NB4 (cell line): Measurements from ENCODE around the gene ATP8B2.
"Not testable (repeated sequence)": the region's sequence is repeated elsewhere in the genome, so short reads cannot be mapped to it uniquely, and the experiment has no call there.

Source experiments
- DNase-seq: peaks from one replicate; pipeline ENCODE4 v3.0.0; 2010; ENCODE audit warnings: low read depth
- H3K4me3 ChIP-seq: one replicate; pipeline ENCODE4 v1.5.1; 2011; ENCODE audit warnings: mild to moderate bottlenecking, low read depth, low read length, moderate library complexity
- CTCF ChIP-seq: IDR thresholded peaks from one replicate; pipeline ENCODE4 v1.5.1; 2012; ENCODE audit warnings: low read depth, low read length
- MAX ChIP-seq: IDR thresholded peaks from 2 replicates; pipeline ENCODE4 v1.6.1; 2011; ENCODE audit warnings: low read depth, low read length
- MYC ChIP-seq: IDR thresholded peaks from 2 replicates; pipeline ENCODE4 v1.6.1; 2011; ENCODE audit warnings: low read depth, low read length
- POLR2A ChIP-seq: IDR thresholded peaks from 2 replicates; pipeline ENCODE4 v1.6.1; 2011; ENCODE audit warnings: mild to moderate bottlenecking; ENCODE audit not compliant: insufficient read length; ENCODE audit errors: extremely low read depth

The ATP8B2 gene

GRCh38 chr1:154301582-154301981 lies 23.7 kb upstream of the ATP8B2 start:
- H3K4me3 ChIP-seq = no peak overlapping the region
- no peak for DNase-seq
- TF ChIP-seq POLR2A (no peak), CTCF (no peak), MYC (no peak), MAX (no peak)

DNA sequence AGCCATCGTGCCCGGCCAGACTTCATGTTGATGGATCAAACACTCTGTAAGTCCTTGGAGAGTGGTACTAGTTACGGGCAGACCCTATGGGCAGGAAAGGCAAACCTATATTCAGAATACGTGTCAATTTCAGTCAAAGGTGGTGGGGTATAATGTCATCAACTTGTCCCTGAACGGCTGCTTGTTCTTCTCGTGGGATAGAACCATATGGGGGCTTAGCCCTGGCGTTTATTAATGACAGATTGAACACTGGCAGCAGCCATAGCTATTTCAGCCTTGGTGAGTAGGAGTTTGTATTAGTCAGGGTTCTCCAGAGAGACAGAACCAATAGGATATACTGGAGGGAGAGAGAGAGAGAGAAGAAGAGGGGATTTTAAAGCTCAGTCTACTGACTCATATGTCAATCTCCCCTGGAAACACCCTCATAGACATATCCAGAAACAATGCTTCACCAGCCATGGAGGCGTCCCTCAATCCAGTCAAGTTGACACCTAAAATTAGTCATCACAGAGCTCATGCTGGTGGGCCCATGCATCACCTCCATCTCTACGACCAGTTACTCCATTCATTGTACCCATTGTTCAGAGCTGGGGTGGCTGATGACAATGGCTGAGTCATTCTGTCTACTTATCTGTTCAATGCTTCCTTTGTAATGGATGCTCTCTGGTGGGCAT lies 20.5 kb upstream of the ATP8B2 start:
- TF ChIP-seq CTCF (no peak), MYC (no peak), POLR2A (no peak), MAX (no peak)
- DNase-seq = no peak
- H3K4me3 ChIP-seq = no peak overlapping the region

- H3K4me3 ChIP-seq = no peak overlapping the region
- DNase-seq = no peak
These were observed 19.2 kb upstream of the ATP8B2 start for GRCh38 chr1:154306151-154306550.

GRCh38 chr1:154307670-154308270 lies 17.6 kb upstream of the ATP8B2 start:
- DNase-seq, H3K4me3 ChIP-seq: not testable (repeated sequence)

More at GRCh38 chr1:154306151-154306550, 19.2 kb upstream of the ATP8B2 start:
- TF ChIP-seq CTCF (no peak), MYC (no peak), MAX (no peak), POLR2A (no peak)

GRCh38 chr1:154309136-154309535 lies 16.2 kb upstream of the ATP8B2 start:
- H3K4me3 ChIP-seq, DNase-seq: not testable (repeated sequence)

DNA sequence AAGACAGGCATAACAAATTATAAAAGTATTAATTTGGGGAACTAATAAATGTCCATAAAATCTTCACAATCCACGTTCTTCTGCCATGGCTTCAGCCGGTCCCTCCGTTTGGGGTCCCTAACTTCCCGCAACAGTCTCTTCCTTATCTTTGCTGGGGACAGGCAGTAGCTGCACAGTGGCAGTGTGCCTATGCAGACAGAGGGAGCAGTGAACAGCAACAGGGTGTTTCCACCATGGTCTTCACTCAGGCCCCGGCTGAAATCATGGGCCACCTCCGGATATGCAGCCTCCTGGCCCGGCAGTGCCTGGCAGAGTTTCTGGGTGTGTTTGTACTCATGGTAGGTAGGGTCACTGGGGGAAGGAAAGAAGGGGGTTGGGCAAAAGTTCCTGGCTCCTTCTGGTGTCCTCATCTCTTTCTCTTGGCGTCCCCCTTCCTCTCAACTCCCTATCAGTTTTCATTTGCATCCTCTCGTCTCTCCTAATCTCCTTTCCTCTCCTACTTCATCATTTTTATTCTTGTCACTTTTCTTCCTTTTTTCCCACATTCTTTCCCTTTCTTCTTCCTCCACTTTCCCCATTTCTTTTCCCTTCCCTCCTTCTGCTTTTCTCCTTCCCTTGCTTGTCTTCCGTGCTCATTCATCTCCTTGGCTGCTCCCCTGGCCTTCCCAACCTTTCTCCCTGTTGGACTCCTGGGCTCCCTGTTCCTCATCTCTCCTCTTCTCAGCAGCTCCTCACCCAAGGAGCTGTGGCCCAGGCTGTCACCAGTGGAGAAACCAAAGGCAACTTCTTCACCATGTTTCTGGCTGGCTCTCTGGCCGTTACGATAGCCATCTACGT lies 12.9 kb upstream of the ATP8B2 start:
- H3K4me3 ChIP-seq, DNase-seq: not testable (repeated sequence)

- no peak for DNase-seq
- TF ChIP-seq POLR2A (no peak), CTCF (no peak), MAX (no peak), MYC (no peak)
- H3K4me3 ChIP-seq = no peak overlapping the region
These were observed 12.3 kb upstream of the ATP8B2 start for GRCh38 chr1:154313066-154313356.

- not testable (repeated sequence) for DNase-seq
These were observed 11.1 kb upstream of the ATP8B2 start for GRCh38 chr1:154314226-154314625.

More at GRCh38 chr1:154314226-154314625, 11.1 kb upstream of the ATP8B2 start:
- not testable (repeated sequence) for H3K4me3 ChIP-seq
